Colon (tissue), 2 donors: ENCODE measurements around the gene CRABP2.

ENCODE experiments used
- FAIRE-seq: peaks from 2 replicates; lab custom pipeline; 2012; peaks lifted over from hg19 to GRCh38; lab: Jason Lieb, UNC
- donor health status: control.
- donor health status: control.

The CRABP2 gene

DNA sequence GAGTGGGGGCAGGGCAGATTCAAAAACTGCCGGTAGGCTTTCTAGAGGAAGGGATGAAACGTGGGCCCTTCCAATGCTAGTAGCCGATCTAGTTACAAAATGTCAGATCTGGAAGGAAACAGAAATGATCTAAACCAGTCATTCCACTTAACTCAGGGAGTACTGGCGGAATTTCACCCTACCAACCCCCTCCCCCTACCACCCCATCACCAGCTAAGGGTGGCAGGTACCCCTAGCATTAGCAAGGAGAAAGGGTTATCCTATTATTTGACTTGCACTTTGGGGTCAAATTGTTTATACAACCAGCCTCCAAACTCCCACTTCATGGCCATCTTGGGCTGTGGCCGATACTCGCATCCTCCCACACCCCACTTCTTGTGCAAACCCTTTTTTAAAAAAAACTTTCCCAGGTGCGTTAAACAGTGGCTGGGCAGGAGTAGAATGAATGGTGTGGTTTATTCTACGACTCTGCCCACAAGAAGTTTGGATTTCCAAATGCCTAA lies 36.1 kb upstream of the CRABP2 start:
- FAIRE-seq = no peak

DNA sequence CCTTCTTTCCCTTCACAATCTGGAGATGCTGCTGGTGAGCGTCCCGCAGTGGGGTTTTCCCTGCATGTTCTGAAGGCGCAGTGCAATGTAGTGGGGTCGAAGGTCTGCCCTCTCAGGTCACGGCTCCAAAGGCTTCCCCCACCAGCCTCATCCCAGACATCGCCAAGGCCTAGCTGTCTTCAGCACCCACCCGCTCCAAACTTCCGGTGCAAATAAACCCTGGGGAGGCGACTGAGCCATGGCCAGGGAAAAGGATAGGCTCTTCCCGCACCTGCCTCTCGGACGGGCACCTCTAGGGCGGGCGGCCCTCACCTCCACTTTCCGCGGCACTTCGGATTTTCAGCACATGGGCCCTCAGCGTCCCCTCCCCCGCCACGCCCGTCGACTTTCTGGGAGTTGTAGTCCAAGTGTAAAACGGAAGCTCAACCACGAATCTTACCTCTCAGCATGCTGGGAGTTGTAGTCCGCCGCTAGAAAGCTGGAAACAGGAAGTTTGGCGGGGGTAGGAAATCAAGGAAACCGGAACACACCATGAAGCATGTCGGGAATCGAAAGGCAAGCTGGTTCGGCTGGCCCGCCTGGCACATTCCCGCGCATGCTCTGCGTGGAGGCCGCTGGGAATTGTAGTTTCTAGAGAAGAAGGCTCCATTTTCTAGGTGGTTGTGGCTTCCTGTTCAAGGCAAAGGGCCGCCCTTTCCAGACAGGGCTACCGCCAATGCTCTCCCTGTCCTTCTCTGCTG lies 35.5 kb upstream of the CRABP2 start, which contains the start of gene MRPL24:
Gene MRPL24 (minus strand): TSS at position 348 of the 740 bp plus-strand sequence. CDS start 2,384 bp downstream, outside the sequence.
- FAIRE-seq = peak; percentile 73

- no peak for FAIRE-seq
Measured at GRCh38 chr1:156740237-156740740, 34.9 kb upstream of the CRABP2 start.

DNA sequence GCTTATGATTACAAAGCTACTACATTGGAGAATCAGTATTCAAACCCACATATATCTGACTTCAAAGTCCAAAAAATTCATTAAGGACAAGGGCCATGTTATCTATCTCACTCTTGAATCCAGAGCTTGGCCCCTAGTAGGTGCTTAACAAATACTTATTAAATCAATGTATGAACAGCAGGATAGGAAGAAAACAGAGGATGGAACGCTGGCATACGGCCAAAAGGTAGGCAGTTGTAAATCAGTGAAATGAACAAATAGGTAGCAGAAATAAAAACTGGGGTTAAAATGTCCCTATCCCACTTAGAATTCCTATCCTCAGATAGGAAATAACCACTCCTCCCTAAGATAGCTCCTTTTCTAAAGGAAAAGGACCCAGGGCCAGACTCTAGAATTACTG lies 33.5 kb upstream of the CRABP2 start:
- FAIRE-seq = no peak

DNA sequence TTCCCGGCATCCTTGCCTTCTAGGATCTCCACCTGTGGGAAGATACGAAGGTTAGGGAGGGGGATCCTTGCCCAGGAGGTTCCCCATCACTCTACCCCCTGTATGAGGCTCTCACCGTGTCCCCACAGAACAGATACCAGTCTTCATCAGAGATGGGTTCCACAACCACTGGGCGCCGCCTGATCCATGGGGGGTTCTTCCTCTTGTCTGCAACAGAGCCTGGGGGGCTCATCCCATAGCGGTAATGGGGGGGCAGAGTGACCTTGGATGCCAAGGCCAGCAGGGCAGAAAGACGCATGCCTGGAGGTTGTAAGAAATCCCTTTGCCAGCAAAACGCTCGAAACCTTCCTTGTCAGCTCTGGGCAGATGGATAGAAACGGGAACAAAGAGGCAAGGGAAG lies 33.0 kb upstream of the CRABP2 start:
- FAIRE-seq = no peak

DNA sequence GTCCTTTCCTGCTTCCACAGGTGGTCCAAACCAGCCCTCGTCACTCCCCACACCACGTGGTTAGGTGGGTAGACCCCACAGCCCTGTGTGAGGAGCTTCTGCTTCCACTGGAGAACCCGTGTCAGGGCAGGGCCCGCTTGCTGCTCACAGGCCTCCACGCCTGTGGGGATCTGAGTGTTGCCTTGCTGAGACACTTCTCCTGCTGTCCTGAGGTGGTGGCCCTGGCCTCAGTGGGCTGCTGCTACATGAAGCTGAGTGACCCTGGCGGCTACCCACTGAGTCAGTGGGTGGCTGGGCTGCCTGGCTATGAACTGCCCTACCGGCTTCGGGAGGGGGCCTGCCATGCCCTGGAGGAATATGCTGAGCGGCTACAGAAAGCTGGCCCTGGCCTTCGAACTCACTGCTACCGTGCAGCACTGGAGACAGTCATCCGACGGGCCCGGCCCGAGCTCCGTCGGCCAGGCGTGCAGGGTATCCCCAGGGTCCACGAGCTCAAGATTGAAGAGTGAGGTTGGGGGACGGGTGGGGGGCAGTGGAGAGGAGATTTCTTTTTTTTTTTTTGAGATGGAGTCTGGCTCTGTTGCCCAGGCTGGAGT lies 28.7 kb upstream of the CRABP2 start:
- FAIRE-seq = no peak

DNA sequence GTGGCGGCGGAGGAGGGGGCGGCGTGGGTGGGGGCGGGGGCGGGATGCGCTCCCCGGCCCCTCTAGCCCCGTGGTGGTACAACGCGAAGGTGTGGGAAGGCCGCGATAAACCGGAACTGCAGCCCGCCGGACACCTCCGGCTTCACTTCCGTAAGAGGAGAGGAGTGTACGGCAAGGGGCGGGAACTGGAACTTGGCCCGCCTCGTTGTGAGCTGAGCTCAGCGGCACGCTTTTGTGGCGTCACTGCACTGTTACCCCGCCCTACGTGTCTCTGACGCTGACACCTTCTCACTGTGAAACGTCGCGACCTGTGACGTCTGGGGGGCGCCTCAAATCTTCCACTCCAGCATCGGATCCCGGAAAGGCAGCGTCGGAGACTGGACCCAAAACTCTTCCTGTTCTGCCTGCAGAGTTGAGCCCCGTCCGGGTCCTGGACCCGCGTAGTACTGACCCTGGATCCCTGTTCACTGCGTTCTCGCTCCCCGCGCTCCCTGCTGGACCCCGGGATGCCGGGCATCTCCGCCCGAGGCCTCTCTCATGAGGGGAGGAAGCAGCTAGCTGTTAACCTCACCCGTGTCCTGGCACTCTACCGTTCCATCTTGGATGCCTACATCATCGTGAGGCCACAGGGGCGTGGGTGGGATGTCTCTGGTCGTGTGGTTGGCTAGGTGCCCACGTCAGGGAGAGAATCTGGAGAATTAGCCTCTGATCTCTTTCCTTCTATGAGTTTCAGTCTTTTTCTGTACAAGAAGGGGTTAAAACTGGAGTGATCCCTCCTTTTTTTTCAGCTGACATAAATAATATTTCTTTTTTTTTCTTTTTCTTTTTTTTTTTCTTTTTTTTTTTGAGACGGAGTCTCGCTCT lies 23.4 kb upstream of the CRABP2 start, which contains the start of gene ISG20L2:
Gene ISG20L2 (minus strand): TSS at position 168 of the 864 bp plus-strand sequence. CDS start 1,114 bp downstream, outside the sequence.
- no peak for FAIRE-seq

DNA sequence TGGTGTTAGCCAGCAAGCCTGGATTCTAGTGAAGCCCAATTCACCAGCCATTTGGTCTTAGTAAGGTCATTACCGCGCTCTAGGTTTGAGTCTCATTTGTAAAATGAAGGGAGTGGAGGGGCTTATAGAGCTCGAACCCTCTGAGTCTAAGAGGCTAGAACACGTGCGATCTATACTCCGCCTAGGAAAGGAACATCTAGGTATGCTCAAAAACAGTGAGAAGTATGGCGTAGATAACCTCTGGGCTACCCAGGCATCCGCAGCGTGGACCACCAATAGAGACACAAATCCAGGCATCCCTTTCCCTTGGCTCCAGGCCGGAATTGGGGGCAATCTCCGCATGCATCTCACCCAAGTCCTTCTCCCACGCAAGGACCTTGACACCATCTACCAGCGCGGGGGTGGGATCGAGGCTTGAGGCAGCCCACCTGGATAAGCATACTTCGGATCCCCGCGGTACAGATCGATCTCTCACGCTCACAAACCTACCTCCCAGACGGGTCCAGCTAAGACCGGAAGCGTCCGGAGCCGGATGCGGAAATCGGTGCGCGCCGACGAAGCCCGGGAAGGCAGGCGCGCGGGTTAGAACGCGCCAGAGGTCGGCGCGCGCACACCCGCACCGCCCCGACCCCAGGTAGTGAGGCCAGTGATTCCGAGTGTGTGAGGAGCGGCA lies 22.7 kb upstream of the CRABP2 start, which contains the start of gene METTL25B:
Gene METTL25B (plus strand): TSS at position 544 of the 673 bp plus-strand sequence. CDS start 636 bp downstream, outside the sequence.
- no peak for FAIRE-seq

DNA sequence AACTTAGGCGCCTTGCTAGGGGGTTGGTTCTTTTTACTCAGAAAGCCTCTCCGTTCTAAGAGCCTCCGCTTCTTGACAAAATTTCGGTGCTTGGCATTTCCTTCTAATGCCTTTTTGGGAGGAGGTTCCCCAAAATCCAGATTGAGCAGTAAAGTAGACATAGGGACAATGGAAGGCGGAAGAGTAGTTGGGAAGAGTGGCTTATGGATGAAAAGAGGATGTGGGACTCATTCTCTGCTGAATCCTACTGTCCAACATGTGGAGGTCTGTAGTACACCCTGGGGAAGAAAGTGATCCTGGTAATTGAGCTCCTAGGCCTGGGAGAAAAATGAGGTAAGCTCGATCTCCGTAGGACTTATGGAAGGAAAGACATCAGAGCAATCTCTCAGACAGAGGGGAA lies 22.1 kb upstream of the CRABP2 start:
- FAIRE-seq = no peak

GRCh38 chr1:156726549-156727226 lies 21.3 kb upstream of the CRABP2 start:
- FAIRE-seq = no peak

DNA sequence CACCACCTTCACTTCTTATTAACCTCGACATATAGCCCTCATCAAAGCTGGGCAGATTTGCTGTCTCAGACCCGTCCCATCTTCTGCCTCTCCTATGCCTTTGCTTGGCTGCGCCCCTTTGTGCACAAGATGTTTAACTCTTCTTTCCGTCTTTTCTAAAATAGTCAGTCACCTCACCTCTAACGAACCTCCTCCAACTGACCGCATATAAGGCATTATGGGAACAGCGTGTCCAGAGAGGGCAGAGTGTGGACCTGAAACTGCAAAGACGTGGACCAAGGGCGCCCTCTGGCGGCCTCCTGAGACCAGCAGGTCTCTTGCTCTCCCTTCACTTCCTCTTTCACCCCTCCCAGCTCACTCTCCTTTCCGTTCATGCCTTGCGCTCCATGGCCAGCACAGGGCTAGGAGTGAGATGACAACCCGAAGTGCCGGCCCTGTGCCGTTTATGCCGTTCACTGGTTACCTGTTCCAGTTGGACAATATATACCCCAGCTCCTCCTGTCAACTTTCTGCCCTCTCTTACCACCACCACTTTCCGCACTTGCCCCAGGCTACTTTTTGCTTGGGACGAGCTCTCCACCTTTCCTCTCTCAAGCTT lies 20.4 kb upstream of the CRABP2 start:
- FAIRE-seq = no peak

GRCh38 chr1:156721535-156721934 lies 16.2 kb upstream of the CRABP2 start:
- no peak for FAIRE-seq

DNA sequence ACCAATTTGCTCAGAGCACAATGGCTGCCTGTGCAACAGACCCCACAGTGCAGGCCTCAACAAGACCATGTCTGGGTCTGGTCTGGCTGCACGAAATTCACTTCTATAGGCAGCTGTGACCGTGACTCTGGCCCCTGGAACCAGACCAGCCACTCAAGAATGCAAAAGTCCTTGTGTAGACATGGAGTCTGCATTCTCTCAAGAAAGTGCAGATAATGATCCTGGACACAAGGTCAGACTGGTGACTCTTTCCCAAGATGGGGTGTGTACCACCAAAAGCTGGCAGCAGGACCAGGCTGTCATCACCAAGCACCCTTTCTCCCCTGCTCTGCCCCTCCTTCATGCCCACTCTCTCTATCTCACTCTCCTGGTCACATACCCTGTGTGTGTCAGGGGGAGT lies 15.7 kb upstream of the CRABP2 start:
- no peak for FAIRE-seq

DNA sequence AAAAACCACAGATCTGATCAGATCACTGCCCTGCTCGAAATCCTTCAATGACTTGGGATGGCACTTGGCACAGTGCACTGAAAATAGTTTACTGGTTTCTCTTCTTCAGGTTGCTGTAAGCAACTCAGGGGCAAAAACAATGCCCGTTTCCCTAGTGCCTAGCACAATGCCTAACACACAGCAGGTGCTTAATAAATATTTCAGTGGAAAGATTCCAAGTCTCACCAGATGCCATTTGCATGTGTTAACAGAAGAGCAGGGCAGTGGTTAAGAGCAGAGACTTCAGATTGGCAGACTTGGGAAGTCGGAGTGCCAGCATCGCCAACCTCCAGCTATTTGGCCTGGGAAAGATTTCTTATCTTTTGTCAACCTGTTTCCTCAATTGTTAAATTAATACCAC lies 12.0 kb upstream of the CRABP2 start:
- FAIRE-seq = no peak

DNA sequence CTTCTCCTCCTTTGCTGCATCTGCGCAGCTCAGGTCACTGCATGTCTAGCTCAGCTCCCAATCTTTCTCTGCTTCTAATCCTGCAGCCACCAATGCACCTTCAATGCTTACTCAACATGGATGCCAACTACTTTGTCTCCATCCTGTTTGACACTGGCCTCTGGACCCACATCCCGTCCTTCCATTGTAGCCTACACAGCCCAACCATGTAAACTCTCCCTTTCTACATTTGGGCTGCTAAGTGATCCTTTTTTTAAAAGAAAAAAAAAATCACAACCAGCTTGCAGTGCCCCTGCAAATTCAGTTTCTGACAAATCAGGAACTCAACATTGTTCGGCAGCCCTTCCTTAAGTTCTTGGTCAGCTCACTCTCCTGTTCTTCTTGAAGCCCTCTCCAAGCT lies 9.4 kb upstream of the CRABP2 start:
- FAIRE-seq = no peak

GRCh38 chr1:156712626-156713025 lies 7.2 kb upstream of the CRABP2 start:
- FAIRE-seq = no peak

DNA sequence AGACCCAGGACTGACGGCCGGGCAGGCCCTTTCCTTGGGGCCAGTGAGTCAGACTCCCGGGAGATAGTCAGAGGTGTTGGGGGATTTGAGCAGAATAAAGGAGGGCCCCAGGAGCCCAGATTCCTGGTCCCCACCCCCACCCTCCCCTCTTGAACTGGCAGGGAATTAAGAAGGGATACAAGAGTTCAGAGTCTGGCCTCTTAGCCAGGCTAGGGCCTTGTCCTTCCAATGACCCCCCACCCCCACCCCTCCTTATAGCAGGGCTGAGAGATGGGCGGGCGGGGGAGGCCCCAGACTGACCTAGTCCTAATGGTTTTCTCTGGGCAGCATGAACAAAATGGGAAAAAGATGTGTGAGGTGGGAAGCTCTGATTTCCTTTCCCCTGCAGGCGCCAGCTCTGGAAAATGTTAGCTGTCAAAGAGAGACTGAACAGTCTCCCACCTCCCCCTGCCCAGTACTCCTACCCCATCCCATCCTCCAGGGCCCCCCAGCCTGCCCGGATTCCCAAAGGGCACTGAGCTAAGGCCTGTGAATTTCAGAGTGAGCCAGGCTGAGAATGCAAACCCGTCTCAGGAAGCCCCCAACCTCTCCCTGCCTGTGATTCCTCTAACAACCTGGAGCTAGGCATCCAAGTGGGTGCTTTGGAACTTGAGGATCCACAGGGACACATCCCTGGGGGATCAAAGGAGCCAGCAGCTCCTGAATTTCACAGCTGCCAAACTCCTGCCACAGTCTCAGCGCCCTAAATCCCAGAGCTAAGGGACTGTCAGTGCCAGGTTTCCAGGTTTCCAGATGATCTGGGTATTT lies 5.8 kb upstream of the CRABP2 start:
- FAIRE-seq = no peak

GRCh38 chr1:156709757-156710489 lies 4.5 kb upstream of the CRABP2 start:
- no peak for FAIRE-seq

DNA sequence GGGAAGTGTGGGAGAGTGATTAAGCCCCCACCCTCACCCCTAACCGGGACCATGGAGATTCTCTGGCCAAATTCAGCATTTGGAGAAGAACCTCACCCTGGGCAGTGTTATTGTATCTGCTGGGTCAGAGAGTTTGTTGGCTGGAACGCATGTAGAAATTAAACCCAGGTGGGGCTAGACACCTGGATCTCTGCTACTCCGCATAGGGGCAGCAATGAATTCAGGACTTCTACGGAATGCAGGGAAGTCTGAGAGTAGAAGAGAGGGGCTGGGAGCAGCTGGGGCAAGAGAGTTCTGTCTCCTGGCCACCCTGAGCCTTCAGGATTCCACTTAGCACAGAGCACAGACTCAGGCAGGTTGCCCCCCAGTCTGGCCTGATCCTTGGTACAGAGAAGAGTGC lies 3.6 kb upstream of the CRABP2 start:
- FAIRE-seq = no peak
